GM21423 (cell line): Measurements from ENCODE around the gene C16orf96.

ENCODE experiments used
- ATAC-seq: cut with Tn5 transposase; IDR thresholded peaks from one replicate; pipeline ENCODE4 v1.9.1; 2021; ENCODE audit warnings: mild to moderate bottlenecking, moderate library complexity; ENCODE audit not compliant: unreplicated experiment

C16orf96 gene

DNA sequence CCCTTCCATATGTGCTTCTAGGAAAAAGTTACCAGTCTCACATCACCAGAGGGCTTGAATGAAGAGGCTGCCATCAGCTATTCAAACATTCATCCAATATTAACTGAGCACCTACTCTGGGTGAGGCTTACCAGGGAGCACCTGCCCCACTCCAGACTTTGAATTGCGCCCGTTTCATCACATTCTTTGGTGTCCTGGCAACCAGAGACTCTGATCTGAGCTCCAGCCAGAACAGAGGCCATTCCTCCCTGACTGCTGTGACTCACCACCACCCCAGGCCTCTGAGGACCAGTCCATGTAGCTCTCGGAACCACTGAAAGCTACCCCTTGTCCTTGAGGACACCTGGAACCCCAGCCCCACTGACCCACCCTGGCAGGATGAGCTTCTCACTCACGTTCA is at the start of gene C16orf96:
Gene C16orf96 (plus strand): TSS at position 229 of the 400 bp plus-strand sequence. CDS start 150 bp downstream, at position 379.
- ATAC-seq: no peak

DNA sequence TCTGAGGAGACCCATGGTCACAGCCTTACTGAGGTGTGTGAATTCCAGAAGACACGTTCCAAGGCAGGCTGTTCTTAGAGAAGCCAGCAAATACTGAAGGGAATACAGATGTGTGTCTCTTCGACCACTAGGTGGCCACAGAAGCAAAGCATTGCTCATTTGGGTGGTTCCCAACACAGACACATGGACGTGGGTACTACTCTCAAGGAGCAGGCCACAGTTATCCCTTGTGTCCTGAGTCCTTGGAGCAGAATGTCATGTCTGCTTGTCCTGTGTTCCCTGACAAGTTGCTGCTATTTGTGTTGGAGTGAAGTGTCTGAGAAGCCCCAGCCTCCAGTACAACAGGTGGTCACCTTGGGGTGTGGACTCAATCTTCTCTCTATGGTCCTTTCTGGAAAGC is 49.7 kb upstream of the C16orf96 start:
- ATAC-seq: no peak

DNA sequence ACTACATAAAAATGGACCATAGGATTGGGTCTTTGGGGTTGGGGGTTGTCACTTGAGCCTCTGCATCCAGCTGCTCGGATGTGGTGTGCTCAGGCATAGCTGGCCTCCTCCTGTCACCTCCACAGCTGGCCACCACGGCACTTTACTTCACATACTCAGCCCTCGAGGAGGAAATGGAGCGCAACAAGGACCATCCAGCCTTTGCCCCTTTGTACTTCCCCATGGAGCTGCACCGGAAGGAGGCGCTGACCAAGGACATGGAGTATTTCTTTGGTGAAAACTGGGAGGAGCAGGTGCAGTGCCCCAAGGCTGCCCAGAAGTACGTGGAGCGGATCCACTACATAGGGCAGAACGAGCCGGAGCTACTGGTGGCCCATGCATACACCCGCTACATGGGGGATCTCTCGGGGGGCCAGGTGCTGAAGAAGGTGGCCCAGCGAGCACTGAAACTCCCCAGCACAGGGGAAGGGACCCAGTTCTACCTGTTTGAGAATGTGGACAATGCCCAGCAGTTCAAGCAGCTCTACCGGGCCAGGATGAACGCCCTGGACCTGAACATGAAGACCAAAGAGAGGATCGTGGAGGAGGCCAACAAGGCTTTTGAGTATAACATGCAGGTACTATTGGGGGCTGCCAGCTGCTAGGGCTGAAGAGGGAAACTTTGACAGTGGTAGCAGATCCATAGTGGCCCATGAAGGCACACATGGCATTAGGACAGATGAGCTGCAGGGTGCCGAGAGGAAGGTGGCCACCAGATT is 48.4 kb upstream of the C16orf96 start:
- ATAC-seq: no peak

DNA sequence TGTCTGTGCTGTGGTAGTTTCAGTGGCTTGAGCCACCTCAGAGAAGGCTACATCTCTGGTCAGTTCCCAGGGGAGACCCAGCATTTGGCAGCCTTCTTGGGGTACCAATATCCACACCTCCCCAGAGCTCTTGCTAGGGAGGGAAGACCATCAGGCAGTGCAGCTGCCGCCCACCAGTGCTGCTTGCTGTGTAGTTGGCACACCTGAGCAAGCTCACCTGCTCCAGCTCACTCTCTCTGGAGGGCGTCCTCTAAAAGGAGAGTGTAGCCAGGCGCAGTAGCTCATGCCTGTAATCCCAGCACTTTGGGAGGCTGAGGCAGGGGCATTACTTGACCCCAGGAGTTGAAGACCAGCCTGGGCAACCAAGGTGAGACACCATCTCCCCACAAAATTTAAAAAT is 47.3 kb upstream of the C16orf96 start:
- ATAC-seq: no peak

DNA sequence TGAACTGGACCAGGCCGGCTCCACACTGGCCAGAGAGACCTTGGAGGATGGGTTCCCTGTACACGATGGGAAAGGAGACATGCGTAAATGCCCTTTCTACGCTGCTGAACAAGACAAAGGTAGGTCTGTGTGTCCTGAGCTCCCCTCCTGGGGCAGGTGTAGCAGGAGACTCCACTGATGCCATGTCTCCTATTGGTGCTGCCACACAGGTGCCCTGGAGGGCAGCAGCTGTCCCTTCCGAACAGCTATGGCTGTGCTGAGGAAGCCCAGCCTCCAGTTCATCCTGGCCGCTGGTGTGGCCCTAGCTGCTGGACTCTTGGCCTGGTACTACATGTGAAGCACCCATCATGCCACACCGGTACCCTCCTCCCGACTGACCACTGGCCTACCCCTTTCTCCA is 46.7 kb upstream of the C16orf96 start:
- no peak for ATAC-seq

DNA sequence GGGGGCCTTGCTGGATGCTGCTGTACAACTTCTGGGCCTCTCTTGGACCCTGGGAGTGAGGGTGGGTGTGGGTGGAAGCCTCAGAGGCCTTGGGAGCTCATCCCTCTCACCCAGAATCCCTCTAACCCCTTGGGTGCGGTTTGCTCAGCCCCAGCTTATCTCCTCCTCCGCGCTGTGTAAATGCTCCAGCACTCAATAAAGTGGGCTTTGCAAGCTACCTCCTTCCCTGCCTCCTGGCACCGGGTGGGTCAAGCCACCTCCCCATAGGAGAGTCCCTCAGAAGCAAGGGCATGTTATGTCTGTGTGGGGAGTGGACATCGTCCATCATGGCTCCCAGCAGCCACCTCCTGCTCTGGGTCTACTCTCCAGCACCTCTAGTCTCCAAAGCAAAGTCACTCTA is 46.0 kb upstream of the C16orf96 start:
- ATAC-seq: no peak

DNA sequence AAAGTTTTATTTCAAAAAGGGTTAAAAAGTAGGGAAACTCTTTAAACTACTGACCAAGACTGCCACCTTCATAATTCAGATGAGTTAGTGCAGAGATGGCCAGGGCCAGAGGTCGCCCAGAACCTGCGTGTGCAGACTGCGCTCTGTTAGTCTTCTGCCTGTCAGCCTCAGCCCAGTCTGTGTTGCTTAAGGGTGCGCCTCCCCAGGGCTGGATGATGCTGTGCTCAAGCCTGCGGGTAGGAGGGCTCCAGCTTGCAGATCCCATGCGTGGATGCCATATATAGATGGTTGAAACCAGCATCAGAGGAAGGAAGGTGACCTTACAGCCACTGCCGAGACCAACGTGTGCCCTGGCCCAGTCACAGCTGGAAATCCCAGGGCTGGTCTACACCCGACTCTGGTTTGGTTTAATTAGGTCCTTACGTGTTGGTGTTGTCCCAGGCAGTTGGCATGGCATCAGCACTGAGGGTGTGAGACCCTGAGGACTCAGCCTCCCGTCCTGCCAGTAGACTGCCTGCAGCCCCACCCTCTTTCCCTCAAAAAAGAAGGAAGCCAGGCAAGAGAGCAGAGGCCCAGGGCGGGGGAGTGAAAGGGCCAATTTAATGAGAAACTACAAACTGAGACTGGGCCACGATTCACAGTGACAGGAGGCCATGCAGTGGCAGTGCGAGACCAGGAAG is 45.3 kb upstream of the C16orf96 start:
- no peak for ATAC-seq

DNA sequence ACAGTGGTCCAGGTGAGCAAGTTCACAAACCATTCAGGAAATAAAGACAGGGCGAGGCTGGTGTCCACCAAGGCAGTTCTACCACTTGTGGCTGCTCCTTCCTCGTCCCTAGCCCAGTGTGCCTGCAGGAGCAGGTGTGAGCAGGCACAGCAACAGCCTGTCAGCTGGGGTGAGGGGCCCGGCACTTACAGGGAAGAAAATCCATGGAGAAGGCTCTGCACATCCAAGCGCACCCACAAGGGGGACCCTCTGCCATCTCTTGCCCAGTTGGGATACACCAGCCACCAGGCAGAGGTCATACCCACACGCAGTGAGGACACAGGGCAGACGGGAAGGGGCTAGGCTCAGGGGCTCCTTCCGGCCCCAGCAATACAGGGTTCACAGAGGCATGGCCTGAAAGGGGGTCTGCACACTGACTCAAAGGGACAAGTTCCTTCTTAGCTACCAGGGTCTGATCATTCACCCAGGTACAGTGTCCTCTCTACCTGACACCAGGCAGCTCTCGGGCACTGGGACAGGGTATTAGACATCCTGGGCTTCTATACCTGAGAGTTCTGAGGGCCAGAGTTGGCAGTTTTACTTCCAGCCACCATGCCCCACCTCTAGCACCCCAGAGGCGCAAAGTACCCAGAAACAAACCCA is 44.6 kb upstream of the C16orf96 start:
- ATAC-seq: no peak

DNA sequence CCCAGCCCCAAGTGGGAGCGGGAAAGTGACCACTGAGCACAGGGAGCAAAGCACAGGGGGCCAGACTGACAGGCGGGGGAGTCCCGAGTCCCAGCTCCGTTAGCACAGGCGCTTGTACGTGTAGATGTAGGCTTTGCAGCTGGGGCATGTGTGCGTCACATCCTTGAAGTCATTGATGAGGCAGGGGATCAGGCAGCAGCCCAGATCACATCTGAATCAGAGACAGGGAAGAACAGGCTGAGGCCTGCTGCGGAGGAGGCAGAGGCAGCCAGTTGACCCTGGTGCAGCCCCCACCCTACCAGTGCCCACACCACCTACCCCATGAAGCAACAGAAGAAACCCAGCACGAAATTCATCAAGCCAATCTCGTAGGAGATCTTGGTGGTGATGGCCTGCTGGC is 43.7 kb upstream of the C16orf96 start:
- no peak for ATAC-seq

DNA sequence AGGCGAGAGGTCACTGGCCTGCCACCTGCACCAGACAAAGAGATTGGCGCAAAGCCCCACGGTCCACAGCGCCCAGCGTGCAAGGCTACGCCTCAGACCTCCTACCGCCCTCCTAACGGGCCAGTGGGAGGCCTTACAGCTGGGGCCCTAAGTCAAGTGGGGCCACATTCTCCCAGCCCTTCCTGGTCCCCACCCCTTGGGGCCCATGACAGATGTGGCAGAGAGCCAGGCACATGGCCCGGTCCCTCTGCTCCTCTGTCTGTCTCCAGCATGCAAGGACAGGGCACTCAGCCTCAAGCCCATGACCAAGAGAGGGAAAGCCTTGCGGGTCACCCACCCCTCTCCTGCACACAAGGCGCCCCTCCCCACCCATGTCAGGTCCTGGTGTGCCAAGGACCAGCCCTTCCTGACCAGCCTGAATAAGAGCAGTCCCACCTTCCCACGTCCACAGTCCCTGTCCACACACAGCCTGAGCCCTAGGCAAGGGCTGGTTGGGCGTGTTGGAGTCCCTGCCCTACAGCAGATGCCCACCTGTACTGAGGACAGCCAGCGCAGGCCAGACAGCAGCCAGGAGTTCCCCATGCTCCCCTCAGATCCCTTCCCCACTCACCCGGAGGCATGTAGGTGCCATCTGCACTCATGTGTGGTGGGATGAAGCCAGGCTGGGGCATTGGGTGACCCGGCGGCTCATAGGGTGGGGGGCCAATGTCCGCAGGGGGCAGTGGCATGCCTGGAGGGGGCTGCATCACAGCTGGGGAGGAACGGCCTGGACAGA is 42.9 kb upstream of the C16orf96 start:
- ATAC-seq: no peak

DNA sequence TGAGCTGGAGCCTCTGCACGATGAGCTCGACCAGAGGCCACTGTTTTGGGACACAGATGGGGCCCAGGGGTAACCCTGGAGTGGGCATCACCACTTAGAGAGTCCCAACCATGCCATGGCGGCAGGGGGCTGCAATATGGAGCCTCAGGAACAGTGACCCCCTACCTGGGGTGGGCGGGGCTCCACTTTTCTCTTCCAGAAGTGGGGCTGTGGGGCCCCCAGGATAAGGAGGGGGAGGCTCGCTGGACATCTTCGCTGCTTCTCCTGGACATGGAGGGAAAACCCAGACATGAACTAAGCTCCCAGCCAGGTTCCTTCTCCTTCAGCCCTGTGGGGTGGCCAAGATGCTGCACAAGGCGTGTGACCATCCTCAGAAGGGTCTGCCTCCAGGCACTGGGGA is 42.3 kb upstream of the C16orf96 start:
- no peak for ATAC-seq

DNA sequence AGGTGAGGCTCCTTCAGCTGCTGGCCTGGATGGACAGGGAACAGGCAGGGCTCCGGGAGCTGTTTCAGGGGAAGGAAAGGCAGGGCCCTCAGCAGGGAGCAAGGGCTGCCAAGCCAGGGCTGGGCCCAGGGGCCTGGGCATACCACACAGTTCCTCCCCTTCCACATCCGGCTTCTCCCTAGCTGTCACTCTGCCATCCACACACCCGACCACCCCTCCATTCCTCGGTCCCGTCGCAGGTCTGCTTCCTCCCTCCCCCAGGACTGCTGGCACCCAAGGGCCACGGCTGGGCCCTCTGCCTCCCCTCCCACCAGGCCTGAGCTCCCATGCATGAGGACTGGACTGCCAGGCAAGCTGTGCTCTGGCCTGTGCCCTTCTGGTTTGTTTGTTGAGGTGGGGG is 41.5 kb upstream of the C16orf96 start:
- ATAC-seq: no peak

DNA sequence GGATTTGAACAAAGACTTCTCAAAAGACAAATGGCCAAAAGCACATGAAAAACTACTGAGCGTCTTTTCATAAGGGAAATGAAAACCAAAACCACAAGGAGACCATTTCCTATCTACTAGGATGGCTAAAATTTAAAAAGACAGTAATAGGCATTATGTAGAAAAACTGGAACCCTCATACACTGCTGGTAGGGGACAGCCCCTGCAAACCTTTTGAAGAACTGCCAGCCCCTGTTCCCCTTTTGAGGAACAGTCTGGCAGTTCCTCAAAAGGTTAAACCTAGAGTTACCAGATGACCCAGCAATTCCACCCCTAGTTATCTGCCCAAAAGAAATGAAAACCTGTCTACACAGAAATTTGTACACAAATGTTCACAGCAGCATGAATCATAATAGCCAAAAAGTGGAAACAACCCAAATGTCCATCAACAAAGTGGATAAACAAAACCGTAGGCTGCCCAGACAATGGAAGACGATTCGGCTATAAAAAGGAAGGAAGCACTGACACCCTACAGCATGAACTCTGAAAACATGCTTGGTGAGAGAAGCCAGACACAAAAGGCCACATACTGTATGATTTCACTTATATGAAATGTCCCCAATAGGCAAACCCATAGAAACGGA is 40.4 kb upstream of the C16orf96 start:
- ATAC-seq: no peak

DNA sequence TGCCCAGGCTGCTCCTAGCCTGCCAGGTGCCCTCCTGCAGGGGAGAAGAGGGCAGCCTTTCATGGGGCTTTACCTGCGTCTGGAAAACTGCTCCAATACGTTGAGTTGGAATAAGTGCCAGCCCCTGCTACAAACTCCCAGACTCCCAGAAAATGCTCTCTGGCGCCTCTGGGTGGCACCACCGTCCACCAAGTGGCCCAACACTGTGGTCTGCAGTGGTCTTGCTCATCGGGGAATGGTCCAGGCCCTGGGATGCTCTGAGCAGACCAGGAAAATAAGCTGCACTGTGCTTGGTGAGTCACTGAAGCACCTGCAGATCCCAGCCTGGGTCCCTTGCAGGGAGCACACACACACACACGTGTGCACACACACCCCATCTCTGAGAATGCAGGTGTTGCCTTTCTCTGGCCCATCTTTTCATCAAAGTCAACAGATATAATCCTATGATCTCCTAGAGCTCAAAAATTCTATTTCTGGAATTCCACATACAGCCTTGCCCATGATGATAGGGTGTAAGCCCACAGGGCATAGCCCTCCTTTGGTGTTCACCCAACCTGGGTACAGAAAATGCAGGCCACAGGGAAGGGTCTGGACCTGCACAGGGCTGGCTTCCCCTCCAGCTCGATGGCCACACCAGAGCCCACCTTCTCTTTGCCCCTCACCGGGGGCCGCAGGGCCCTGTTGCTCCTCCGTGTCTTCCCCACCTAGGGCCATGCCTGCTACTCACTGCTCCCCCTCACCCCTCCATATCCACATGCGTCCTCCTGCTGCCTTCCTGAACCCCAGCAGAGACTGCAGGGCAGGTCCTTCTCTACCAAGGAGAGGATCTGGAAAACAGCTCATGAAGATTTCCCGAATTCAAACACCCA is 38.1 kb upstream of the C16orf96 start:
- no peak for ATAC-seq

DNA sequence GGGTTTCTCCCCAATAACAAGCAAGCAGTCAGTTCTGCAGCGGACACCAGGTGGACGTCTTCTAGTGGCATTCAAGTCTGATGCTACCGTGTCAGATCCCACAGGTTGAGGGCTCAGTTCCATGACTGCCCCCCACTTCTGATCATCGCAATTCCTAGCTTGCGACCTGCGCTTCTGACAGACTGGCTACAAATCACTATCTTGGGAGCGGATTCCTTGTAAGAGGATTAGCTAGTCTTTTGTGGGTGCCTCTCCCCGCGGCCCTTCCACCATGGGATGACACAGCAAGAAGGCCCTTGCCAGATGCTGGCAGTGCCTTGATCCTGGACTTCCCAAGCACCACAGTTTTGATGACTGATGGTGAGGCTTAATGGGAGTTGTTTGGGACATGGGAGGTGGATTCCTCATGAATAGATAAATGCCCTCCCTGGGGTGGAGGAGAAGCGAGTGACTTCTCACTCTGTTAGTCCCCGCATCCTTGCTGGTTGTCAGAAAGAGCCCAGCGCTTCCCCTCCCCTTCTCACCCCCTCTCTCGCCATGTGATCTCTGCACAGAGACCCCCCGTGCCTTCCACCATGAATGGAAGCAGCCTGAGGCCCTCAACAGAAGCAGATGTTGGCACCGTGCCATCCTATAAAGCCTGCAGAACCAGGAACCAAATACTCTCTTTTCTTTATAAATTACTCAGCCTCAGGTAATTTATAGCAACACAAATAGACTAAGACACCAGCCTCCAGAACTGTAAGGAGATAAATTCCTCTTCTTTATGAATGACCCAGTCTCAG is 36.7 kb upstream of the C16orf96 start:
- ATAC-seq: no peak

DNA sequence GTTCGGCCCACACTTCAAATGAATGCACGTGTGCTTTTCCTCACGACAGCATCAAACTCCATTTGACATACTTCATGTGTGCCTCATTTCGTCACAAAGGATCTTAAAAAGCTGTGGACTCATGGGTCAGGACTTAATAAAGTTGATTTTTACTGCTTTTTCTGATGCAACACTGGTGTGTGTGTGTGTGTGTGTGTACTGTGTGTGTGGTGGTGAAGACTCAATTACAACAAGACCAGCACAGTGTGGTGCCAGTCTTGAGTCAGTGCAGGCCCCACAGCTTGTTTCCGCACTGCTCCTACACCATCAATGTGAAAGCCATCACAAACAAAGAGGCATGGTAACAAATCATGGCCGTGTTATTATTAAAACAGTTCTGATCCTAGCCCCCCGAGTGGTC is 35.2 kb upstream of the C16orf96 start:
- ATAC-seq: no peak

DNA sequence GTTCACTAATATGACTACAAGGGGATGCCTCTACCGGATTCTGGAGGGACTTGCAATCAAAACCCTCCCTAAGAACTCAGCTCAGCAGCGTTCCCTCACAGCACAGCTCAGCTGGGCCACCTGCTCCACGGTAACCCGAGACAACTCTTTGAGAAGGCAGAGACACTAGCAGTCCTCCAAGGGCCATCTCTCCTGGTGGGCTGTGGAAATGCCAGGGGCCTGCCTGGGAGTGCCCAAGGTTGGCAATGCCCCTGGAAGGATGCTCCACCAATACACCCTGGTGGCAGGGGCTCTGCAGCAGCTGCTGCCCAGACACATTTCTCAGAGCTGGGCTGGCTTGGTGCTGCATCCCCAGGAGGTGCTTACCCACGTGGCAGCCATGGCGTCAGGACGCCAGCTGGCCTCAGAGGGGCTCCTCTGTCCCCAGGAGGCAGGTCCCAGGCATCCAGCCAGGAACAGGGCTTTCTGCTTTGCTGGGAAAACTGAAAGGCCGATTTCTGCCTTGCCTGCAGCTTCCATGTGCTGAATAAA is 34.0 kb upstream of the C16orf96 start:
- ATAC-seq: no peak

DNA sequence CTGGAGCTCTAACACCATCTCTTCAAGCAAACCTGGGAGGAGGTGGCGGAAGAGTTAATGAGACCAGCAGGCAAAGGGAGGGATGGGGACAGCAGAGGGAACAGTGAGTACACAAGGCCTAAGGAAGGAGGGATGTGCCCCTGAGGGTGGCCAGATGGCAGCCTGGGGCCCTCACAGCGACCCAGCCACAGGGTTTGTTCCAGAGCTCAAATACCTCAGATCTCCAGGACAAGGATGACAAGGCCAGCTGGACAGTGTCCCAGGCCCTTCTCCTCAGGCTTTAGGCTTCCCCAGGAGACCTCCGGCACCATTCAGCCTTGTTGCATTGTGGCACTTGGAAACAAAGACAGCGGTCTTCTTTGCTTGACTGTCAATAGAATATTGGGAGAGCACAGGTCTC is 32.5 kb upstream of the C16orf96 start:
- ATAC-seq: no peak

DNA sequence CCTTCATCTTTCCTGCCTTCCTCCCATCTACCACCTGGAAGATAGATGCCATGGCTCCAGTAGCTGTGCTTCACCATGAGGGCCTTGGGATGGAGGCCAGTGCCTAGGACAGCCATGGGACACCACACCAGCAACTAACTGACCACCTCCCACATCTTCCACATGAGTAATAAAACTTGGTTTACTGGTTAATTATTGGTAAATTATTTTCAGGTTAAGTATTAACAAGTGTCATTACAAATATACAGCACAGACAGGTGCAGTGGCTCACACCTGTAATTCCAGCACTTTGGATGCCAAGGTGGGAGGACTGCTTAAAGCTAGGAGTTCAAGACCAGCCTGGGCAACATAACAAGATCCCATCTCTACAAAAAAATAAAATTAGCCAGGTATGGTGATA is 31.6 kb upstream of the C16orf96 start:
- ATAC-seq: no peak
